ENCODE measurements around the gene IFNL2. TPM values are rescaled to one million over a fixed set of nuclear protein-coding genes. Genes with fewer than 3 reads are reported as not detected.
A peak's percentile ranks its signal among the peaks of the same experiment; 100 is the strongest.

IFNL2 gene
- total RNA-seq, 1 donor = not detected

DNA sequence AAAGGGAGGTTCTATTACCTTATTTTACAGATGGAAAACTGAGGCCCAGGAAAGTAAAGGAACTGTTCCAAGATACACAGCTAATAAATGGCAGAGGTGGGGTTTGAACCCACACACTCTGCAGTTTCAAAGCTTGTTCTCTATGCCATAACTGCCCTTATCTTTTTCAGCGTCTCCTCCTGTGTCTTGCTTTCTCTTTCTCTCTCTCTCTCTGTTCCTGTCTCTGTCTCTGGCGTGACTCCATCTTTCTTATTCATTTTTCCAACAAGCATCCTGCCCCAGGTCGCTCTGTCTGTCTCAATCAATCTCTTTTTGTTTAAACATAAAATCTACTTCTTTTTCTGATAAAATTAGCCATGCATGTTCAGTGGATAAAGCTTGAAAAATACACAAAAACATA is 16.4 kb upstream of the IFNL2 start:
- H3K4me3 ChIP-seq (ENCODE audit: insufficient read depth, low read length) = no peak overlapping the region
- no peaks in the 10 kb centered on the region for H4K20me1 ChIP-seq (ENCODE audit: insufficient read depth, low read length)
- no peak overlapping the region for H3K27ac ChIP-seq (ENCODE audit: low read depth, low read length)
- no peaks in the 10 kb centered on the region for H3K9me3 ChIP-seq (ENCODE audit: low read depth, low read length)
- no peak overlapping the region for H2AFZ ChIP-seq (ENCODE audit: low read length)
- no peaks in the 10 kb centered on the region for H3K4me1 ChIP-seq (ENCODE audit: insufficient read depth, low read length)
- no peak for DNase-seq (ENCODE audit: insufficient read length, low spot score, missing footprints)
- H3K4me2 ChIP-seq (ENCODE audit: insufficient read depth, low read length) = no peak overlapping the region
- H3K36me3 ChIP-seq (ENCODE audit: insufficient read depth, low read length) = no peaks in the 10 kb centered on the region
- TF ChIP-seq, protein P1, sequence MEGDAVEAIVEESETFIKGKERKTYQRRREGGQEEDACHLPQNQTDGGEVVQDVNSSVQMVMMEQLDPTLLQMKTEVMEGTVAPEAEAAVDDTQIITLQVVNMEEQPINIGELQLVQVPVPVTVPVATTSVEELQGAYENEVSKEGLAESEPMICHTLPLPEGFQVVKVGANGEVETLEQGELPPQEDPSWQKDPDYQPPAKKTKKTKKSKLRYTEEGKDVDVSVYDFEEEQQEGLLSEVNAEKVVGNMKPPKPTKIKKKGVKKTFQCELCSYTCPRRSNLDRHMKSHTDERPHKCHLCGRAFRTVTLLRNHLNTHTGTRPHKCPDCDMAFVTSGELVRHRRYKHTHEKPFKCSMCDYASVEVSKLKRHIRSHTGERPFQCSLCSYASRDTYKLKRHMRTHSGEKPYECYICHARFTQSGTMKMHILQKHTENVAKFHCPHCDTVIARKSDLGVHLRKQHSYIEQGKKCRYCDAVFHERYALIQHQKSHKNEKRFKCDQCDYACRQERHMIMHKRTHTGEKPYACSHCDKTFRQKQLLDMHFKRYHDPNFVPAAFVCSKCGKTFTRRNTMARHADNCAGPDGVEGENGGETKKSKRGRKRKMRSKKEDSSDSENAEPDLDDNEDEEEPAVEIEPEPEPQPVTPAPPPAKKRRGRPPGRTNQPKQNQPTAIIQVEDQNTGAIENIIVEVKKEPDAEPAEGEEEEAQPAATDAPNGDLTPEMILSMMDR (IDR thresholded peaks at IDR 0.05; ENCODE audit: extremely low read depth, low read depth, low read length) = no peak
- peaks cover 44% of the 10 kb centered on the region for H3K27me3 ChIP-seq (ENCODE audit: insufficient read depth, low read length)
- no peaks in the 10 kb centered on the region for H3K79me2 ChIP-seq (ENCODE audit: insufficient read depth, low read length)

DNA sequence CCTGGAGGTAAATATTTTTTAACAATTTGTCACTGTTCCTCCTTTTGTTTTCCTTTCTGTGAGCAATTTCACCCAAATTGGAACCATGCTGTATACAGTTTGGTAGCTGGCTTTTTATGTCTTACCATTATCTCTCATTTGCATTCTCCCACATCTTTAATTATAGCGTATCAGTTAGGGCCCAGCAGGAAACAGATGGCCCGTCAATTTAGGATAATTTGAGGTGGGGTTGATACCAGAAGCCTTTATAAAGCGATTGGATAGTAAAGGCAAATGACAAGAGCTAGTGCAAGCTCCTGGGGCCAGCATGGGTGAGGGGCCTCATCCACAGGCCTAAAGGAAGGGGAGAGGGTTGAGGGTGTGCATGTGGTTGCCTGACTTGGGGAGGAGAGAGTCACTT is 15.7 kb upstream of the IFNL2 start:
- TF ChIP-seq, protein P1 (IDR thresholded peaks at IDR 0.05; ENCODE audit: extremely low read depth, low read depth, low read length) = no peak
- Histone ChIP-seq H3K4me3 (ENCODE audit: insufficient read depth, low read length) (no peak overlapping the region), H3K4me2 (ENCODE audit: insufficient read depth, low read length) (no peak overlapping the region), H3K9me3 (ENCODE audit: low read depth, low read length) (no peaks in the 10 kb centered on the region), H3K36me3 (ENCODE audit: insufficient read depth, low read length) (no peaks in the 10 kb centered on the region), H3K27ac (ENCODE audit: low read depth, low read length) (no peak overlapping the region), H3K79me2 (ENCODE audit: insufficient read depth, low read length) (no peaks in the 10 kb centered on the region), H2AFZ (ENCODE audit: low read length) (no peak overlapping the region), H3K27me3 (ENCODE audit: insufficient read depth, low read length) (peaks cover 41% of the 10 kb centered on the region), H3K4me1 (ENCODE audit: insufficient read depth, low read length) (no peaks in the 10 kb centered on the region), H4K20me1 (ENCODE audit: insufficient read depth, low read length) (no peaks in the 10 kb centered on the region)
- DNase-seq (ENCODE audit: insufficient read length, low spot score, missing footprints) = no peak

- no peak overlapping the region for H3K27ac ChIP-seq (ENCODE audit: low read depth, low read length)
- DNase-seq (ENCODE audit: insufficient read length, low spot score, missing footprints) = peak; percentile 38
- H3K4me1 ChIP-seq (ENCODE audit: insufficient read depth, low read length) = no peaks in the 10 kb centered on the region
- no peaks in the 10 kb centered on the region for H3K9me3 ChIP-seq (ENCODE audit: low read depth, low read length)
- H3K4me2 ChIP-seq (ENCODE audit: insufficient read depth, low read length) = no peak overlapping the region
- no peaks in the 10 kb centered on the region for H3K36me3 ChIP-seq (ENCODE audit: insufficient read depth, low read length)
- peaks cover 30% of the 10 kb centered on the region for H3K27me3 ChIP-seq (ENCODE audit: insufficient read depth, low read length)
- no peaks in the 10 kb centered on the region for H4K20me1 ChIP-seq (ENCODE audit: insufficient read depth, low read length)
- no peak overlapping the region for H3K4me3 ChIP-seq (ENCODE audit: insufficient read depth, low read length)
- no peak overlapping the region for H2AFZ ChIP-seq (ENCODE audit: low read length)
- TF ChIP-seq, protein P1 (IDR thresholded peaks at IDR 0.05; ENCODE audit: extremely low read depth, low read depth, low read length) = no peak
- no peaks in the 10 kb centered on the region for H3K79me2 ChIP-seq (ENCODE audit: insufficient read depth, low read length)
These were observed 14.6 kb upstream of the IFNL2 start for GRCh38 chr19:39253374-39254149.

DNA sequence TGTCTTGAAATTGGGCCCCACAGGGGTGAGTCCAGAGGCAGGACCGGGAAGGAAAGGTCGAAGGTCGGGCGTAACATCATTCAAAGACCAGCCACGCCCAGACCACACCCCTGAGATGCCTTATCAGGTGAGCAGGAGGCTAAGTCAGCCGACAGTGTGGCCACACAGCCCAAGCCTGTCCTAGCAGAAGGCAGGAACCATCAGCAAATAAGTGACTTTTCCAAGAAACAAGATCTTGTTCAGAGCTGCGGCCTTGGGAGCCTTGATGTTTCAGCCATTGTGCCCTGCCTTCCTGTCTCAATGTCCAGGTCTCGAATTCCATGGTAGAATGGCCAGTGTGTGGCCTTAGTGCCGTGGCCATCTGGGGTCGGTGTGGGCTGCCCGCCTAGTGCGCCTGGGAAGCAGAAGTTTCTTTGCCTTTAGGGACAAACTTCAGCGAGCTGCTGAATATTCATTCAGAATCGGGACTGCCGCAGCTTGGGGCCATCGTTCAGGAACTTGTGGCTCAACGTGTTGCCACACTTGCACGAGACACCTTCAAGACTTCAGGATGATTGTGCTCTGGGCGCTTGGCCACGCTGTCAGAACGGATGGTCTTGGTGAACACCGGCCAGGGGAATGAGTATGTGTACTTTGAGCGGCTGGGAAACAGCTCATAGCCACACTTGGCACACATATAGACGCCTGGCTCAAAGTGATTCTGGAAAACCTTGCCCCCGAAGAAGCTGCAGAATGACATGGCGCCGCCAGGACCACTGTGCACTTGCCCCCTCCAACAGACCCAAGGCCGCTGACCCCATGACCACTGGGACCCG is 13.5 kb upstream of the IFNL2 start:
- peak; percentile 50 for DNase-seq (ENCODE audit: insufficient read length, low spot score, missing footprints)
- Histone ChIP-seq H3K79me2 (ENCODE audit: insufficient read depth, low read length) (no peaks in the 10 kb centered on the region), H3K27me3 (ENCODE audit: insufficient read depth, low read length) (peaks cover 19% of the 10 kb centered on the region), H3K9me3 (ENCODE audit: low read depth, low read length) (no peaks in the 10 kb centered on the region), H3K36me3 (ENCODE audit: insufficient read depth, low read length) (no peaks in the 10 kb centered on the region), H3K4me2 (ENCODE audit: insufficient read depth, low read length) (no peak overlapping the region), H3K27ac (ENCODE audit: low read depth, low read length) (no peak overlapping the region), H2AFZ (ENCODE audit: low read length) (no peak overlapping the region), H3K4me3 (ENCODE audit: insufficient read depth, low read length) (no peak overlapping the region), H4K20me1 (ENCODE audit: insufficient read depth, low read length) (no peaks in the 10 kb centered on the region), H3K4me1 (ENCODE audit: insufficient read depth, low read length) (no peaks in the 10 kb centered on the region)
- TF ChIP-seq, protein P1 (IDR thresholded peaks at IDR 0.05; ENCODE audit: extremely low read depth, low read depth, low read length) = no peak

All from osteoblast (primary cell).